GM19397 (cell line): ENCODE data around the gene ADAM10.

Experiments used
- ATAC-seq: cut with Tn5 transposase; IDR thresholded peaks from one replicate; pipeline ENCODE4 v1.9.1; 2021; ENCODE audit warnings: mild to moderate bottlenecking, moderate library complexity; ENCODE audit not compliant: unreplicated experiment

Gene ADAM10

GRCh38 chr15:58538901-58539300, 210.6 kb downstream of the ADAM10 start:
- ATAC-seq = no peak
